ENCODE data around the gene MOB2. TPM values are rescaled to one million over a fixed set of nuclear protein-coding genes. Genes with fewer than 3 reads are reported as not detected.

MOB2 gene
- total RNA-seq, 1 donor from 2014 or later = 23.3 TPM

DNA sequence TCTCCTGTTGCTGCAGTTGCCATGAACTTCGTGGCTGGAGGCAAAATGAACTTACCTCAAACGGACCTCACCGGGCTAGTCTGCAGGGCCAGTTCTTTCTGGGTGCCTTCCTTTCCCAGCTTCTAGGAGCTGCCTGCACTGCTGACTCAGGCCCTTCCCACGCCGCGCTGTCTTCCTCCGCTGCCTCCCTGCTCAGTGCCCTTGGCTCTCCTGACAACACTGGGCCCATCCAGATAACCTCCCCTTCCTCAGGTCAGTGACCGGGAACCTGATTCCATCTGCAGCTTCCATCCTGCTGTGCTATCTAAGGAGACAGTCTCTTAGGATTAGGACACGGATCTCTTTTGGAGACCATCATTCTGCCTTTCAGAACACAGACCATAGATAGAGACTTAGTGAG, 19.3 kb downstream of the MOB2 start:
- Mint-ChIP-seq H3K27me3 (ENCODE audit: low read depth) (no peaks in the 10 kb centered on the region), H3K27ac (no peak overlapping the region)

DNA sequence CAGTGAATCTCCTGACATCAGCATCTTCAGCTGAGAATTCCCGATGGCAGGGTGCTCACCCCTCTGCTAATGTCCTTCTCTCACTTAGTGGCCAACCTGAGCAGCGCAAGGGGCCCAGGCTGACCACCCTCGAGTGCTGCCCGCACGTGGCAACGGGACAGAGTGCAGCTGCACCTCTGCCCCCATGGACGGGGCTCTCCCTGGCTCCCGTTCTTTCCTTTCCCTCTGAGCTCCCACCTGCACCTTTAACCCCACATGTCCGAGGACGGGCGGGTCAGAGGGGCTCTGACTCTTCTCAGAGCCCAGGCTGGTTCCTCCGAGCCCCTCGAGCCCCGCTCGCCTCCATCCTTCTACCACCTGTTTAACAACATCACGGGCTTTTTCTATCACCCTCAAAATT, 19.8 kb downstream of the MOB2 start:
- DNase-seq (ENCODE audit: low spot score) = no peak
- no peaks in the 10 kb centered on the region for H3K36me3 Mint-ChIP-seq (ENCODE audit: low read depth)
- H3K27ac Mint-ChIP-seq = no peak overlapping the region
- no peaks in the 10 kb centered on the region for H3K27me3 Mint-ChIP-seq (ENCODE audit: low read depth)
- H3K4me3 Mint-ChIP-seq (ENCODE audit: low read depth) = no peak overlapping the region
- intact Hi-C loops (cut with micrococcal nuclease) = no loop called here
- H3K4me1 Mint-ChIP-seq (ENCODE audit: low read depth) = no peaks in the 10 kb centered on the region
- H3K9me3 Mint-ChIP-seq = no peaks in the 10 kb centered on the region

More for the DNA sequence above, 19.3 kb downstream of the MOB2 start:
- Mint-ChIP-seq H3K4me3 (ENCODE audit: low read depth) (no peak overlapping the region), H3K9me3 (no peaks in the 10 kb centered on the region), H3K4me1 (ENCODE audit: low read depth) (no peaks in the 10 kb centered on the region), H3K36me3 (ENCODE audit: low read depth) (no peaks in the 10 kb centered on the region)
- intact Hi-C loops (cut with micrococcal nuclease) = no loop called here
- no peak for DNase-seq (ENCODE audit: low spot score)

DNA sequence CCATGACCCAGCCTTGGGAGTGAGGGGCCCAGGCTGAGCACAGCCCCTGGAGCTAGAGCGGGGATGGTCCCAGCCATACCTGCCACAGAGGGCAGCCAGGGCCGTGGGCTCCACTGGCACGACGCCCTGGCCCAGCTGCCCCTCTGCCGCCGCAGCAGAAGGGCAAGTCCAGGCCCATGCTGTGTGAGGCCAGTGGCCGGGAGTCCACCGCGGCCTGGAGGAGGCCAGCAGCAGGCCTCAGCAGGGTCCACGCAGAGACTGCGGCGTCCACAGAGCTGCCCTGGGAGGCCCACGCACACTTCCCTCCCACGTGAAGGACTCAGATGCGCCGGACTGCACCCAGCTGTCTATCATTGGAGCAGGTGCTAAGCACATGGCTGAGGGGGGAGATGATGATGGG, 23.5 kb downstream of the MOB2 start:
- DNase-seq (ENCODE audit: low spot score) = no peak
- Mint-ChIP-seq H3K4me1 (ENCODE audit: low read depth) (no peaks in the 10 kb centered on the region), H3K9me3 (no peaks in the 10 kb centered on the region), H3K4me3 (ENCODE audit: low read depth) (no peak overlapping the region), H3K36me3 (ENCODE audit: low read depth) (no peaks in the 10 kb centered on the region), H3K27me3 (ENCODE audit: low read depth) (no peaks in the 10 kb centered on the region), H3K27ac (no peak overlapping the region)
- intact Hi-C loops (cut with micrococcal nuclease) = no loop called here

DNA sequence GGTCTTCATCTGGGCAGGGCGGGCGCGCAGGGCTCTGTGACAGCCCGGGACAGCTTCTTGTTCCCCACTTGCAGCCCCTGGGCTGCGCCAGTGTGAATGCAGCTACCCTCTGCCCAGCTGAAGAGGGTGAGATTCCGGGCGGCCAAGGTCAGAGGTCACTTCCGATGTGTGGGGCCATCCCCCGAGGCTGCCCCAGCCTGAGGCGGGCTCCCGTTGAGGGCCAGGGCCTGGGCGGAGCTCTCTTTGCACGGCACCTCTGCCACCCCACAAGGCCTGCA, 23.9 kb downstream of the MOB2 start:
- Mint-ChIP-seq H3K27ac (no peak overlapping the region), H3K4me3 (ENCODE audit: low read depth) (no peak overlapping the region), H3K27me3 (ENCODE audit: low read depth) (no peaks in the 10 kb centered on the region), H3K9me3 (no peaks in the 10 kb centered on the region), H3K4me1 (ENCODE audit: low read depth) (no peaks in the 10 kb centered on the region), H3K36me3 (ENCODE audit: low read depth) (no peaks in the 10 kb centered on the region)
- intact Hi-C loops (cut with micrococcal nuclease) = no loop called here
- DNase-seq (ENCODE audit: low spot score) = no peak

DNA sequence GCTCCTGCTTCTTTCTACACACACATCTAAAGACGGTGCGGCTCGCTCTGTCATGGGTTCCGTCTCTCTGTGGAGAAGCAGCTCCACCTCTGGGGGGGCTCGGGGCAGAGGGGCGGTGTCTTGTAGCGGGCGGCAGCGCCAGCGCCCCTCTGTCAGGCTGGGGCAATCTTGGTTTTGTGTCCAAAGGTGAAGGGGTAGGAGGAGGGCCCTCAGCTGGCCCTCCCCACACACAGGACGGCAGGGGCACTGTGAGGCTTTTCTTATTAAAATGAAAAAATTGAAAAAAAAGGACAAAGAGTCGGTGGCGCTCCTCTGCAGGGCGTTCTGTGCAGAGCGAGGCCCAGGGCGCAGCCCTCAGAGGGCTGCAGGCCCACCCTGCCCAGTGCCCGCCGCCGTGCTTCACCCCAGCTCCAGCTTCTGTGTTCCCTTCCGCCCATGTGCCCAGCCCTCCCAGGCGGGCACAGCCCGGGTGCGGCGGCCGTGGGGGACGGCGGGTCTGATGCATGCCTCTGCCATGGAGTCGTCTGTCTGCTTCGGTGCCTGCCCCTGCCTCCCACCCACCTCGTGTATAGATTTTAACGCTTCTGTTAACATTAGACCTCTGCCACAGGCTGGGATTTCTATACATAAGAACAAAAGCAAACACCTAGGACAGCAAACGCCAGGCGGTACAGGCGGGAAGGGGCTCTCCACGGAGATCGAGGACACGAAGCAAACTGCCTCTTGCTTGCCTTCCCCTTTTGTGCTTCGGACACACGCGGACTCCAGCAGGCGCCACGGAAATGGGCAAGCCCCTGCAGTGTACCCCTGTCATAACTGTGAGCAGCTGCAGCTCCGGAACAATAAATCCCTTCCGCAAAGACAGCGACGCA, 24.5 kb downstream of the MOB2 start:
- Mint-ChIP-seq H3K4me1 (ENCODE audit: low read depth) (no peaks in the 10 kb centered on the region), H3K9me3 (no peaks in the 10 kb centered on the region), H3K4me3 (ENCODE audit: low read depth) (no peak overlapping the region), H3K27ac (no peak overlapping the region), H3K27me3 (ENCODE audit: low read depth) (no peaks in the 10 kb centered on the region), H3K36me3 (ENCODE audit: low read depth) (no peaks in the 10 kb centered on the region)
- no peak for DNase-seq (ENCODE audit: low spot score)
- intact Hi-C loops (cut with micrococcal nuclease) = no loop called here

DNA sequence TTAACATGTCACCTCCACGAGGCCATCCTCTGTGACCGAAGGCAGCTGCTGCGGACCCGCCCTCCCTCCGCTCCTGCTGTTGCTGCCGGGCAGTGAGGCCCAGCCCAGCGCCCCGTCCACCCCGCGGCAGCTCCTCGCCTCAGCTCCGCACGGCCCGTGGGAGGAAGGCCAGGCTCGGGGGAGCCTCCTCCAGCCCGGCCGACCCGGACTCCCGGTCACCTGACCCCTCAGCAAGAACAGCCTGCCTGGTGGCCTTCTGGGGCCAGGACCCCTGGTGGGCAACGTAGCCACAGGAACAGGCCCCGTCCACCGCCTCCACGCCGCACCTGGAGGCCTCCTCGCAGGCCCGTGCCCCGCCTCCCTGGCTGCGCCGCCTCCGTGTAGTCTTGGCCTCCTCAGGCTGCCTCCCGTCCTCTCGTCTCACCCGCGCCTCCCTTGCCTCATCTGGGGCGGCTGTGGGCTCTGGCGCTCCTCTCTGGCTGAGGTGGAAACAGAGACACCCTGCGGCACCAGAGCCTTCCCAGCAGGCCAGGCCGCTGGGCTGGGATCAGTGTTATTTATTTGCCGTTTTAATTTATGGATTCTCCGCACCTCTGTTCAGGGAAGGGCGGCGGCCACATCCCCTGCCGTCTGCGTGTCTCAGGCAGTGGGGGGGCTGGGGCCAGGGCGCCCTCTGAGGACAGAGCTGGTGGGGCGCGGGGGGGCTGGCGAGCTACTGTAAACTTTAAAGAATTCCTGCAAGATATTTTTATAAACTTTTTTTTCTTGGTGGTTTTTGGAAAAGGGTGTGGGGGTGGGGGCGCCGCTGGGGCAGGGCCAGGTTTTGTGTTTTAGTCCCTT, 25.4 kb downstream of the MOB2 start:
- no peak overlapping the region for H3K27ac Mint-ChIP-seq

DNA sequence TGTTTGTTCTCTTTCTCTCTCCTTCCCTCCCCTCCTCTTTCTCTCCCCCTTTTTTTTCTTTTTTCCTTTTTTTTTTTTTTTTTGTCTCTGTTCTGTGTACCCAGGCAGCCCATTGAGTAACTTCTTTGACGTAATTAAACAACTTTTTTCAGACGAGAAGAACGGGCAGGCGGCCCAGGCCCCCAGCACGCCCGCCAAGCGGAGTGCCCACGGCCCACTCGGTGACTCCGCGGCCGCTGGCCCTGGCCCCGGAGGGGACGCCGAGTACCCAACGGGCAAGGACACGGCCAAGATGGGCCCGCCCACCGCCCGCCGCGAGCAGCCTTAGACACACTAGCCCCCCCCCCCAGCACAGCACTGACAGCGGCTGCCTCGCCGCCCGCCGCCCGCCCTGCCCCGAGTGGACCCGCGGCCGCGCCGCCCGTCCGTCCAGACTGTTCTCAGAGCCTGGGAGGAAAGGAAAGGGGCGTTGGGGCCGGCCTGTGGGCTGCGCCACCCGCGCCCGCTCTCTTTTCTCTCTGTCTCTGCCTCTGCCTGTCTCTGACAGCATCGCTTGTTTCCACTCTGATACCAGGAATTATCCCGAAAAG, 26.1 kb downstream of the MOB2 start:
- no peak overlapping the region for H3K27ac Mint-ChIP-seq
- intact Hi-C loops (cut with micrococcal nuclease) = no loop called here
- no peak overlapping the region for H3K4me3 Mint-ChIP-seq (ENCODE audit: low read depth)
- DNase-seq (ENCODE audit: low spot score) = no peak
- H3K27me3 Mint-ChIP-seq (ENCODE audit: low read depth) = no peaks in the 10 kb centered on the region
- no peaks in the 10 kb centered on the region for H3K9me3 Mint-ChIP-seq
- H3K4me1 Mint-ChIP-seq (ENCODE audit: low read depth) = no peaks in the 10 kb centered on the region
- H3K36me3 Mint-ChIP-seq (ENCODE audit: low read depth) = no peaks in the 10 kb centered on the region

More for the DNA sequence above, 25.4 kb downstream of the MOB2 start:
- H3K4me1 Mint-ChIP-seq (ENCODE audit: low read depth) = no peaks in the 10 kb centered on the region
- H3K9me3 Mint-ChIP-seq = no peaks in the 10 kb centered on the region
- no peaks in the 10 kb centered on the region for H3K27me3 Mint-ChIP-seq (ENCODE audit: low read depth)
- H3K4me3 Mint-ChIP-seq (ENCODE audit: low read depth) = no peak overlapping the region
- no peak for DNase-seq (ENCODE audit: low spot score)
- H3K36me3 Mint-ChIP-seq (ENCODE audit: low read depth) = no peaks in the 10 kb centered on the region
- intact Hi-C loops (cut with micrococcal nuclease) = no loop called here

DNA sequence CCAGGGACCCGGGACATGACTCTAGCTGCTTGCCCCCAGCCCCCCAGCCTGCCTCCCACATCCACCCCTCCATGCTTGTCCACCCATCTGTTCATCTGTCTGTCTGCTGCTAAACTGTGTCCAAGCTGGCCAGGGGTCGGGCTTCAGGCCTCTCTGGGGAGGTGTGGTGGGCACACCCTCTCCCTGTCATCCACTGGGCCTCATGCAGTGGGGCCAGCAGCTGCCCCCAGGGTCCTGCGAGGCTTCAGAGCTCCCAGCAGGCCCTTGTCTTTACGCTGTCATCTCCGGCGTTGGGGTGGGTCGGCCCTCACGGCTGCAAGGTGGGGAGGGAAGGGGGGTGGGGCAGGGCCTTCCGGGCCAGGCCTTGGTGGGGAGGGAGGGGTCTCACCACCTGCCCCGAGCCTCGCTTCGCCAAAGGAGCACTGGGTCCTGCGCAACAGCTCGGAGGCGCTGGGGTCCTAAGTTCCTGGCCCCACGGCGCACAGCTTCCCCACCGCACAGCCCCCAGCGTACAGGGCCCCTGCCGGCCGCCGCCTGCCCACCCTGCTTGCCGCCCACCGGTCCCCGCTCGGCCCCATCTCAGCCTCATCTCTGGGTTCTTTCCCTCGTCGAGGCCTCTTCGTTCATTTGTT, 26.7 kb downstream of the MOB2 start:
- no peak overlapping the region for H3K4me3 Mint-ChIP-seq (ENCODE audit: low read depth)
- no peak for DNase-seq (ENCODE audit: low spot score)
- H3K4me1 Mint-ChIP-seq (ENCODE audit: low read depth) = no peaks in the 10 kb centered on the region
- intact Hi-C loops (cut with micrococcal nuclease) = no loop called here
- no peaks in the 10 kb centered on the region for H3K36me3 Mint-ChIP-seq (ENCODE audit: low read depth)
- H3K27ac Mint-ChIP-seq = no peak overlapping the region
- no peaks in the 10 kb centered on the region for H3K27me3 Mint-ChIP-seq (ENCODE audit: low read depth)
- no peaks in the 10 kb centered on the region for H3K9me3 Mint-ChIP-seq

- H3K36me3 Mint-ChIP-seq (ENCODE audit: low read depth) = no peaks in the 10 kb centered on the region
- intact Hi-C loops (cut with micrococcal nuclease) = no loop called here
- H3K4me3 Mint-ChIP-seq (ENCODE audit: low read depth) = no peak overlapping the region
- H3K27me3 Mint-ChIP-seq (ENCODE audit: low read depth) = no peaks in the 10 kb centered on the region
- no peak for DNase-seq (ENCODE audit: low spot score)
- no peaks in the 10 kb centered on the region for H3K4me1 Mint-ChIP-seq (ENCODE audit: low read depth)
- no peaks in the 10 kb centered on the region for H3K9me3 Mint-ChIP-seq
- H3K27ac Mint-ChIP-seq = no peak overlapping the region
Observed at GRCh38 chr11:1459219-1459575, 27.4 kb downstream of the MOB2 start.

GRCh38 chr11:1458340-1459218, 28.0 kb downstream of the MOB2 start:
- intact Hi-C loops (cut with micrococcal nuclease) = no loop called here
- Mint-ChIP-seq H3K9me3 (no peaks in the 10 kb centered on the region), H3K4me1 (ENCODE audit: low read depth) (no peaks in the 10 kb centered on the region), H3K4me3 (ENCODE audit: low read depth) (no peak overlapping the region), H3K27ac (no peak overlapping the region), H3K36me3 (ENCODE audit: low read depth) (no peaks in the 10 kb centered on the region), H3K27me3 (ENCODE audit: low read depth) (no peaks in the 10 kb centered on the region)
- no peak for DNase-seq (ENCODE audit: low spot score)

- Mint-ChIP-seq H3K27me3 (ENCODE audit: low read depth) (no peaks in the 10 kb centered on the region), H3K27ac (no peak overlapping the region), H3K36me3 (ENCODE audit: low read depth) (no peaks in the 10 kb centered on the region), H3K4me3 (ENCODE audit: low read depth) (no peak overlapping the region), H3K9me3 (no peaks in the 10 kb centered on the region), H3K4me1 (ENCODE audit: low read depth) (no peaks in the 10 kb centered on the region)
- intact Hi-C loops (cut with micrococcal nuclease) = no loop called here
- DNase-seq (ENCODE audit: low spot score) = no peak
Observed at GRCh38 chr11:1457856-1458255, 28.7 kb downstream of the MOB2 start.

DNA sequence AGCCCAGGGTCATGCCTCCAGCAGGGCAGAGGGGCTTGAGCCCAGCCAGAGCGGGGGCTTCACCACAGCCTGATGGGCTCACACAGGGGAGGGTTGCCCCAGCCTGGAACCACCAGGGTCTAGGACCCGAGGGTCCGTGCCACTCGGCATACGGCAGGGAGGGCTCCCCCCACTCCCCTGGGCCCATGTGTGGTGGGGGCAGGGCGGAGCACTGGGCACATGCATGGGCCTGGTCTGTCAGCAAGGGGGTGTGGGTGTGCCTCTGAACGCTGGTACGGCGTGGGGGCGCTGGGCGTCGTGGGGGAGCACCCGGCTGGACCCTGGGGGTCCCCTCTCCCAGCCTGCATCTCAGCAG, 29.3 kb downstream of the MOB2 start:
- no peak overlapping the region for H3K27ac Mint-ChIP-seq
- H3K4me1 Mint-ChIP-seq (ENCODE audit: low read depth) = no peaks in the 10 kb centered on the region
- H3K9me3 Mint-ChIP-seq = no peaks in the 10 kb centered on the region
- intact Hi-C loops (cut with micrococcal nuclease) = no loop called here
- no peak for DNase-seq (ENCODE audit: low spot score)
- no peak overlapping the region for H3K4me3 Mint-ChIP-seq (ENCODE audit: low read depth)
- no peaks in the 10 kb centered on the region for H3K36me3 Mint-ChIP-seq (ENCODE audit: low read depth)
- H3K27me3 Mint-ChIP-seq (ENCODE audit: low read depth) = no peaks in the 10 kb centered on the region

Measured in activated T-helper 2 cell treated with anti-CD3 and anti-CD28 coated beads, Interferon-gamma antibody, Interleukin-2, Interleukin-4, amounts not matched to agents 10 μg/mL and 5 μg/mL and 100 μg/mL, durations not matched to agents 14 hours and 24 hours and 36 hours (primary cell).